HG03175 (cell line): Measurements from ENCODE around the gene SLC32A1.

ENCODE experiments used
- ATAC-seq: cut with Tn5 transposase; IDR thresholded peaks from one replicate; pipeline ENCODE4 v1.9.1; 2021; ENCODE audit warnings: mild to moderate bottlenecking, moderate library complexity; ENCODE audit not compliant: unreplicated experiment

Gene SLC32A1

DNA sequence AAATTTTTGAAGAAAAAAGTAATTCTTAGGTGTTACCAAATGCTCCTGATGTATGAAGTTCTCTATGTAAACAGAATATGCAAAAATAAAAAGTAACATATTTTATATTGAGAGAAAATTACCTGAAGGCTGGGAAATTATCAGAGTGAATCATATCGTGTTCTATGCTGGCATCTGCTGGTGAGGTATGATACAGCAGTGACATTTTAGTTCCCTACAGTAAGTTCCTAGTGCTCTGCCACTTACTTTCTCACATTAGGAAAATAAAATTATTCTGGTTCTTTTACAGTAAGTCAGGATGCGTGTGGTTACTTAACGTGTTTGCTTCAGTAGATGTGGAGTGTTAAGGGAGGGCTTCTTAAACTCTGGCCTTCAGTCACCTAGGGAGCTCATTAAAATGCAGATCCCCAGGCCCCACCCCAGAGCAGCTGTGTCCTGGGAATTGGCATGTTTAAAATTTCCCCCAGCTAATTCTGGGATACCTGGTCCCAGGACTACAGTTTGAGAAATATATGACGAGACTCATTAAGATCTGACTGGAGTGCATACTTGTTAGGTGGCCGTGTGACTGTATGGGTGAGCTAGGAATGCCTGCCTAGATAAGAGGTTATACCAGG is 27.2 kb downstream of the SLC32A1 start:
- ATAC-seq: no peak

DNA sequence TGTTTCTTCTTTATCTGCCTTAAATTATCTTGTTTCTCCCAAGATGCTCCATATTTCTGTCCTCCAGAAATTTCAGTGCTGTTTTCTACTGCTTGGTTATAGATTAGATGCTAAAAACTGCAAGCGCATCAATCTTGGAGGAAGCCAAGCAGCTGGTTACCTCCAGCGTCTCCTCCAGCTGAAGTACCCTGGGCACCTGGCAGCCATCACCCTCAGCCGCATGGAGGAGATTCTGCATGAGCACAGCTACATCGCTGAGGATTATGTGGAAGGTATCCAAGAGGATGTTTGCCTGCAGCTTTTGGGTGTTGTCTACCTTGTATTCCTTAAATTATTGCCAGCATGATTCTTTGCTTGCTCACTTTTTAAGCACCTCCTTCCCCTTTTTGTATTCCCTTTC is 27.7 kb downstream of the SLC32A1 start:
- ATAC-seq: no peak

DNA sequence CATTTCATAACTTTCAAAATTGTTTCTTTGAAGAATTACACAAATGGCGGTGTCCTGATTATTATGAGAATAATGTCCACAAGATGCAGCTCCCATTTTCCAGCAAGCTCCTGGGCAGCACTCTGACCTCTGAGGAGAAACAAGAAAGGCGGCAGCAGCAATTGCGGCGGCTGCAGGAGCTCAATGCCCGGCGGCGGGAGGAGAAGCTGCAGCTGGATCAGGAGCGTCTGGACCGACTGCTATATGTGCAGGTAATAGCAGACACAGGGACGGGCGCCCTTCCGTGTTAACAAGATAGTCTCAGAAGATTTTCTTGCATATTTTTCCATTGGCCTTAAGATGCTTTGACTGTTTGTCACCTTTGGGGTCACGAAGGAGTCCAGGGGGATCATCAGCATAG is 30.6 kb downstream of the SLC32A1 start:
- no peak for ATAC-seq

DNA sequence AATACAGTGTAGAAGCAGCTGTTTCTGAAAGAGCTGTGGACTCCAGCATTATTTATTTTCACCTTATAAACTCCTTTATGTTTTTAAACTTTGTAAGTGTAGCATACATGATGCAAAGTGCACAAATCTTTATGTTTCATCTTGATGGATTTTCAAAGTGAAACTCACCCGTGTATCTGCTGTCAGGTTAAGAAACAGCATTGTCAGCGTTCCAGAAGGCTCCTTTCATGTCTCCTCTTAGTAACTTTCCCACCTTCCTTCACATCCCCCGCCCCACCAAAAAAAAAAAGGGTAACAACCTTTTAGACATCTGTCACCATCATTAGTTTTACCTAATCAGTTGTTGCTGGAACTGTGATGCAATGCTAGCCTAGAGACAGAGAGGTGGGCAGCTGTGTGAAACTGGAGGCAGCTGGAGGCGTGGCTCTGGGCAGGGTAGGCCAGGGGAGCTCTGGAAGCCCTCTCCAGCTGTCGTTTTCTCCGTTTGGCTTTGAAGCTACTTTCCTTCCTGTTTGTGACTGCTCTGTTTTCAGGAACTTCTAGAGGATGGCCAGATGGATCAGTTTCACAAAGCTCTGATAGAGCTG is 31.1 kb downstream of the SLC32A1 start:
- ATAC-seq: no peak

DNA sequence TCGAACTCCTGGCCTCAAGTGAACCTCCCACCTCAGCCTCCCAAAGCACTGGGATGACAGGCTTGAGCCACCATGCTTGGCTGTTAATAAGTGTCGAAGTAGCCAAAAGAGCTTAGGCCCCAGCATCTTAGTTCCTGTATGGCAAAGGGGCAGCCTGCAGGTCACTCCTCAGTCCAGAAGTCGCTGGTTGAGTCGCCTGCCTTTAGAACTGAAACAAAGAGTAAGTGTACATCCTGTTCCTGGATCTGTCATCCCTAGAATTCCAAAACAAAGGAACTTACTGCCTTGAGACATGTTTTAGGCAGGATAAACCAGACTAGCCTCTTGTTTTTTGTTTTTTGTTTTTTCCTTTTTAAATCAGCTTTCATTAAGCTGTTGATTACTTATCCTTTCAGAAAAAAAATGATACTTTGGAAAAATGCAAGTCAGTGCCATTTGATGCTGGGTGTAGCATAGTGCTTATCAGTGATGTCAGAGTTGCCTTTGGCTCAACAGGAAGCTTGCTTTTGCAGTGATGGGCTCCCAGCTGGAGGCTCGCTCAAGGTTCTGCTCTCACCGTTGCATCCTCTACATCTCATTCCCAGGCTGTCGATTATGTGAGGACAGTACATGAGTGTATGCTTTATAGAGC is 33.0 kb downstream of the SLC32A1 start:
- no peak for ATAC-seq

DNA sequence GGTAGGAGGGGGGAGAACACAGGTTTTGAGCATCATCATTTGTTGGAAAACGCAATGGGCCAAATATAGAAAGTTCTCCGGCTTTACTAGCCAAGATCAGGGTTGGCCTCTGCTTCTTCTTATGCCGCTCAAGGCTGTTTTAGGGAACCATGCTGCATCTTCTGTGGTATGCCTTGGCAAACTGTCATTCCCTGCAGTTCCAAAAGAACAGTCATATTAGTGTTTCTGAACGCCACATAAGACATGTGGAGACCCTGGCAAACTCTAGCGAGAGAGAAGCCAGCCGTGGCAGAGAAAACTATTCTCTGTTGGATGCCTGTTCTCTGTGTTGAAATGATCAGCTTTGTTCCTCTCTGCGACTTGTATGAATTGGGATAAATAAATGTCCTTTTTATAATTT is 34.8 kb downstream of the SLC32A1 start:
- no peak for ATAC-seq

DNA sequence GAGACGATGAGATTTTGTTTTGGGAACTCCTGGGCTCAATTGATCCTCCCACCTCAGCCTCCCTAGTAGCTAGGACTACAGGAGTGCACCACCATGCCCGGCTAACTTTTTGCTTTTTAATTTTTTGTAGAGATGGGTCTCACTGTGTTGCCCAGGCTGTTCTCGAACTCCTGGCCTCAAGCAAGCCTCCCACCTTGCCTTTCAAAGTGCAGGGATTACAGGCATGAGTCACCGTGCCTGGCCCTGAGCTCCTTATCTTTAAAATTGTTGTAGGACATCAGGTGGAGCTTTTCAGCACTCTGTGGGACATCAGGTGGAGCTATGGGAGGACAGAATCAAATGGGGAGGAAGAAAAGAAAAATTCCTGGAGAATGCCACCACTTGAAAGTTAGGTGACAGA is 36.7 kb downstream of the SLC32A1 start:
- no peak for ATAC-seq

DNA sequence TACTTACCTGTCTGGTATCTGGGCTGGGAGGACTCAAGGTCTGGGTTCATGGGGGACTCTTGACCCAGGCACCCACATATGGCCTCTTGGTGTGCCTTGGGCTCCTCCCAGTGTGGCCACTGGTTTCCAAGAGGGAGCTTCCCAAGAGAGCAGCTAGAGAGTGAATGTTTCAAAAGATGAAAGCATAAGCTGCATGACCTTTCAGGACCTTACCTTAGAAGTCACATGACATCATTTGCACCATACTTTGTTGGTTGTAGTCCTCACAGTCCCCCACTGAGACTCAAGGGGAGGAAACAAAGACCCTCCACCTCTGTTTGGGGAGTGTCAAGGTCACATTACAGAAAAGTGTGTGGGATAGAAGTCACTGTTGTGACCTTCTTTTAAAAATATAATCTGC is 37.9 kb downstream of the SLC32A1 start:
- no peak for ATAC-seq

DNA sequence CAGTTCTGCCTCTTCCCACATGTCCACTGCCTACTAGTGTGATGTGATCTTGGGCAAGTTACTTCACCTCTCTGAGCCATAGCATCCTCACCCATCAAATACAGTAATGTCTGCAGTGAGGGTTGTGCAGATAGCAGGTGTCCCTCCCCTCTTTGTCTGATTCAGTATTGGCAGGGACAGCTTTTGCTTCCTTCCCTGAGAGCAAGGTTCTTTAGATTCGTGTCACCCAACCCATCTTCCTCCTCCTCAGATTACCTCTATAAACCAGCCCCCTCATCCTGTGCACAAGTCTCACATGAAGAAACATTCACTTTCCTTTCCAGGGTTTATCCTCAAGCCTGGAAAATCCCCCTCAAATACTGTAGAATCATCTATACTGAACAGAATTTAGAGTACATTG is 39.3 kb downstream of the SLC32A1 start:
- no peak for ATAC-seq

DNA sequence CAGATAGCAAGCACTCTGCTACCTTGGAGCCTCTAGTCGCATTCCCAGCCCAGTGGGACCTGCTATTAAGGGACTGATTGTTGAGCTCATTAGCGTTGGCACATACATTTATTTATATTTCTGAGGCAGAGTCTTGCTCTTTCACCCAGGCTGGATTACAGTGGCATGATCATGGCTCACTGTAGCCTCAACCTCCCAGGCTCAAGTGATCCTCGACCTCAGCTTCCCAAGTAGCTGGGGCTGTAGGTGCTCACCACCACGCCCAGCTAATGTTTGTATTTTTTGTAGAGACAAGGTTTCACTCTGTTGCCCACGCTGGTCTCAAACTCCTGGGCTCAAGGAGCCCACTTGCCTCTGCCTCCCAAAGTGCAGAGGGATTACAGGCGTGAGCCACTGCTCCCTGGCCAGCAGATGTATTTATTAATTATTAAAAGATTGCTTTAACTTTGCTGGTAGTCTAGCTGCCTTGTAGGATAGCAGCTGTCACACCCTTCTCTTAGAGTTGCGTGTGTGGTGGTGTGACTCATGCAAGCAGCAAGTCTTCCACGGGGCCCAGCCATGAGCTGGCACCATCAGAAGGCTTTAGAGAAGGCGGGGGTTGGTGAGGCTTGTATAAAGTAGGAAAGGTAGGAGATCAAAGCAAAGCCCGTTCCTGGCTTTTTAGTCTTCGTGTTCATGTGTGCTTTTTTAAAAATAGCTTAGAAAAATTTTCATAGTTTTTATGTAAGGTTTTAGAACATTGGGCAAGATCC is 40.5 kb downstream of the SLC32A1 start:
- no peak for ATAC-seq

DNA sequence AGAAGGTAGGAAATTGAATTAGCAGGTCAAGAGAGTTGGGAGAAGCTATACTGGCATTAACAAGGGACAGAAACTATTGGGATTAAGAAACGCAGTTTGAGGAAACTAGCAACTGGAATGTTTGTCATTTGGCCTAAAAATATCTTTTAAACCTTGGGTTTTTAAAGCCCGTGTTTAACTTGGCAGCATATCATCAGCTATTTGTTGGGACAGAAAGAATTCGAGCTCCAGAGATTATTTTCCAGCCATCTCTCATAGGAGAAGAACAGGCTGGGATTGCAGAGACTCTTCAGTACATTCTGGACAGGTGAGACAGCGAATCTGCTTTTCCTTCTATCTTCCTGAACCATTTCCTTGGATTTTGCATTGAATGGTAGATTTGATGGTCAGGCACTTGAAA is 41.8 kb downstream of the SLC32A1 start:
- no peak for ATAC-seq

DNA sequence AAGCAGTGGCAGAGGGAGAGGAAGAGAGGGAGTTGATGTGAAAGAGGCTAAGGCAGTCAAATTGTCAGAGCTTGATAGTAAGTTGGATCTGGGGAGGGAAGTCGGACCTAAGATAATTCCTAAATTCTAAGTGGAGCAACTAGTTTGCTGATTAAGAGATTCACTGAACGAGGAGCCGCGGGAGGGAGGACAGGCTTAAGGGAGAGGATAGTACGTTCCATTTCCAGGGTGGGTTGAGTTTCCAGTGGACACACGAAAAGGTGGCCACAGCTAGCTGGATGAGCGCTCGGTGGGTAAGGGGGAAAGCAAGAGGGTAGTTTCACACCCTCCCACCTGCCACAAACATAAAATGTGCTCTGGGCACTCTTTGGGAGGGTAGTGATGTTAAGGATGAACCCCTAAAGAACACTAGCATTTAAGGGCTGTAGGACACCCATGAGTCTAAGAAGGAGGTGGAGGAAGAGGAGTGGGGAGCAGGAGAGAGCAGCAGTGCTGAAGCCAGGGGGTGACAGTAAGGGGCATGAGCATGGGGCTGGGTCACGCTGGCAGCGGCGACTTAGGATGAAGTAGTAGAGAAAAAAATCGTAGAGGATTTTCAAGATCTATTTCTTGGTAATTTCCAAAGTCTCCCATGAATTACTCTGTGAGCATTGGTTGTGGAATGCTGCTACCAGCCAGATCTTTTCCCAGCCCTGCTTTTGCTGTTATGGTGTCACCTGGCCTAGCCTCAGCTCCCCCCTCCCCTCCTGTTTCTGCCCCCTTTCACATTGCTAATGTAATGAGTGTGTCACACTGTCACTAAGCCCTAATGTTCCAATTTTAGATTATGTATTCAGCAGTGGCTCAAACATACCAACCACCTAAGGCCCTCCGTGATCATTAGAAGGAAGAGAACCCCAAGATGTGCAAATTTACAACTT is 45.4 kb downstream of the SLC32A1 start:
- no peak for ATAC-seq

DNA sequence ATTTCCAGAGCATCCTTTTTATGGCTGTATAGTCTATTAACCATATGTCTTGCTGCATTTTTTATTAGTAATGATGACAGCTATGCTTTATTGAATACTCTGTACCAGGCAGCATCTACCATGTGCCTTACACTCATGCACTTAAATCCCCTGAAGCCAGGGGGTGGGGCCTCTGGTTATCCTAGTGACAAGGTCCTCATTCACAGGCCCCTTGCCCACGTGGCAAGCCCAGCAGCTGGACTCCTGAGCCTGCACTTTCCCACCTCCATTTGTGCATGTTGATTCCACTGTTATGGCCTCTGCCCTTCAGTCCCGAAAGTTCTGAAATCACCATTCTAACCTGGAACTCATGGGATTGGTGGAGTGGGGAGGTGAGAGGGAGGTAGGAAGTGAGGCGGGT is 46.3 kb downstream of the SLC32A1 start:
- ATAC-seq: no peak

DNA sequence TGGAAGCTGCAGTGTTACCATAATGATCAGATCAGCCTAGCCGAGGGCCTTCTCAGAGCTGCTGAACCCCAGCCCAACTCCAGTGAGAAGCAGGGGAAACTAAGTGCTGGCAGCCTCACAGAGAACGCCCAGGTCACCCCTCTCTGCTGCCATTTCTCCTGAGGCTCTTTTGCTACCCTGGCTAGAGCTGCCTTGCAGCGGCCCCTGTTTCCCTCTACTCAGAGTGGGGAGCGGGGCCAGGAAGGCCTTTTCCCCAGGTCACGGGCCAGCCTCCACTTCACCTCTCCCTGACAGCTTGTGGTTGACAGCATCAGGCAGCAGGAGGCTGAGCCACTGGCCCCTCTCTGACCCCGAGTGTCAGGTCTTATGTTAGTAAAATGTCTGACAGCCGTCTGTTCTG is 46.7 kb downstream of the SLC32A1 start:
- no peak for ATAC-seq

DNA sequence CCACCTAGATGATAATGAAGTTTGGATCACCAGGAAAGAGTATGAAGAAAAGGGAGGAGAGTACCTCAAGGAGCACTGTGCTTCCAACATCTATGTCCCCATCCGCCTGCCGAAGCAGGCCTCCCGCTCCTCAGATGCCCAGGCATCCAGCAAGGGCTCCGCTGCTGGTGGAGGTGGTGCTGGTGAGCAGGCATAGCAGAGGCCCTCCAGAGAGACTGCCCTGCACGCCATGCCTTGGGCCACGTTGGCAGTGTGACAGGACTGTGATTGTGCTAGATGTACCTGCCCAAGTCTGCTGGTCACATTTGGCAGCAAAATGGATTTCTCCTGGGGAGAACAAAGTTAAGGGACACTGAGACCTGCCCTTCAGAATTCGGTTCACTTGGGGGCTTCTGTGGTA is 47.3 kb downstream of the SLC32A1 start:
- ATAC-seq: no peak

DNA sequence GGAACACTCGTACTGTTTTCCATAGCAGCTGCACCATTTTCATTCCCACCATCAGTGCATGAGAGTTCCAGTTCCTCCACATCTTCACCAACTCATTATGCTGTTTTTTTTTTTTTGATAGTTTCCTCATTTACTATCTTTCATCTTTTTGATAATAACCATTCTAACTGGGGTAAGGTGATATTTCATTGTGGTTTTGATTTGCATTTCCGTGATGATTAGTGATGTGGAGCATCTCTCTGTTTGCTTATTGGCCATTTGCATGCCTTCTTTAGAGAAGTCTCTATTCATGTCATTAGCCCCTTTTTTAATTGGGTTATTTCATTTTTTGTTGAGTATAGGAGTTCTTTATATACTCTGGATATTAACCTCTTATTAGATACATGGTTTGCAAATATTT is 49.9 kb downstream of the SLC32A1 start:
- no peak for ATAC-seq

DNA sequence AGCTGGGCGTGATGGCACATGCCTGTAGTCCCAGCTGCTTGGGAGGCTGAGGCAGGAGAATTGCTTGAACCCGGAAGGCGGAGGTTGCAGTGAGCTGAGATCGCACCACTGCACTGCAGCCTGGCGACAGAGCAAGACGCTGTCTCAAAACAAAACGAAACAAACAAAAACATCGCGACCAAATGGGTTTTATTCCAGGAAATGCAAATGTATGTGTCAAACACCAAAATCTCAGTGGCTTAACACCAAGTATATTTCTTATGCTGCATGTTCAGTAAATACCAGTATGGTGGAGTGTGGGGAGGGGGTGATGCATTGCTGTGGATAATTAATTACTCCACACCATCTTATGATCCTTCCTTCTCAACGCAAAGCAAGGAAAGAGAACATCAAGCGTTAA is 52.1 kb downstream of the SLC32A1 start:
- no peak for ATAC-seq
